Naive B cell (primary cell): ENCODE measurements around the gene GLIPR2. TPM values are rescaled to one million over a fixed set of nuclear protein-coding genes. Genes with fewer than 3 reads are reported as not detected.
"Not testable (repeated sequence)": the region's sequence is repeated elsewhere in the genome, so short reads cannot be mapped to it uniquely, and the experiment has no call there.

Source experiments
- ATAC-seq, 2 donors: fragments of 150-1000 bp; cut with Tn5 transposase; 2 replicates each; pipeline ENCODE4 v1.10.0; 2021; ENCODE audit warnings: low read depth in 2 of 2, mild to moderate bottlenecking in 2 of 2, moderate library complexity in 2 of 2
- DNase-seq: peaks from one replicate; pipeline ENCODE4 v3.0.0; 2022
- H3K27ac Mint-ChIP-seq, 6 donors: one replicate each; pipeline ENCODE4 v1.8.0; 2020 to 2022; ENCODE audit warnings: mild to moderate bottlenecking in 6 of 6, mixed read lengths in 6 of 6, moderate library complexity in 5 of 6, inconsistent platforms in 2 of 6
- H3K27me3 Mint-ChIP-seq, 3 donors: one replicate each; pipeline ENCODE4 v1.8.0; 2021 to 2022; ENCODE audit warnings: mixed read lengths in 3 of 3, mild to moderate bottlenecking in 1 of 3
- H3K36me3 Mint-ChIP-seq, 2 donors: one replicate each; pipeline ENCODE4 v1.8.0; 2020 to 2022; ENCODE audit warnings: mixed read lengths in 2 of 2, inconsistent platforms in 1 of 2, mild to moderate bottlenecking in 1 of 2
- H3K4me1 Mint-ChIP-seq, 3 donors: one replicate each; pipeline ENCODE4 v1.8.0; 2020 to 2022; ENCODE audit warnings: mixed read lengths in 3 of 3, inconsistent platforms in 1 of 3, mild to moderate bottlenecking in 1 of 3, moderate library complexity in 1 of 3
- H3K4me3 Mint-ChIP-seq, 8 donors: one replicate each; pipeline ENCODE4 v1.8.0; 2020 to 2022; ENCODE audit warnings: mild to moderate bottlenecking in 8 of 8, mixed read lengths in 8 of 8, moderate library complexity in 8 of 8, inconsistent platforms in 2 of 8
- H3K9me3 Mint-ChIP-seq, 7 donors: one replicate each; pipeline ENCODE4 v1.8.0; 2020 to 2022; ENCODE audit warnings: mixed read lengths in 7 of 7, mild to moderate bottlenecking in 5 of 7, inconsistent platforms in 2 of 7, moderate library complexity in 1 of 7
- polyA plus RNA-seq, 6 donors: library from polyadenylated mRNA; unstranded; fragments of 300-500 nt; fragmentation: Illumina TruSeq; gene quantifications; one replicate each; pipeline ENCODE4 v1.2.3, GENCODE V29; 2021; ENCODE audit warnings: low read depth in 6 of 6

Gene GLIPR2
- polyA plus RNA-seq, 6 donors from 2014 or later = 32.7 to 49.7 (median 48.2) TPM

DNA sequence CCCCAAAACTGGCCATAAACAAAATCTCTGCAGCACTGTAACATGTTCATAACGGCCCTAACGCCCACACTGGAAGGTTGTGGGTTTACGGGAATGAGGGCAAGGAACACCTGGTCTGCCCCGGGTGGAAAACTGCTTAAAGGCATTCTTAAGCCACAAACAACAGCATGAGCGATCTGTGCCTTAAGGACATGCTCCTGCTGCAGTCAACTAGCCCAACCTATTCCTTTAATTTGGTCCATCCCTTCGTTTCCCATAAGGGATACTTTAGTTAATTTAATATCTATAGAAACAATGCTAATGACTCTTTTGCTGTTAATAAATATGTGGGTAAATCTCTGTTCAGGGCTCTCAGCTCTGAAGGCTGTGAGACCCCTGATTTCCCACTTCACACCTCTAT is 43.7 kb downstream of the GLIPR2 start:
- H3K27ac Mint-ChIP-seq, H3K4me1 Mint-ChIP-seq, ATAC-seq, H3K36me3 Mint-ChIP-seq, H3K9me3 Mint-ChIP-seq, DNase-seq, H3K4me3 Mint-ChIP-seq: not testable (repeated sequence)
- peaks cover 6 to 15% (median 15%) of the 10 kb centered on the region in 3 donors for H3K27me3 Mint-ChIP-seq

DNA sequence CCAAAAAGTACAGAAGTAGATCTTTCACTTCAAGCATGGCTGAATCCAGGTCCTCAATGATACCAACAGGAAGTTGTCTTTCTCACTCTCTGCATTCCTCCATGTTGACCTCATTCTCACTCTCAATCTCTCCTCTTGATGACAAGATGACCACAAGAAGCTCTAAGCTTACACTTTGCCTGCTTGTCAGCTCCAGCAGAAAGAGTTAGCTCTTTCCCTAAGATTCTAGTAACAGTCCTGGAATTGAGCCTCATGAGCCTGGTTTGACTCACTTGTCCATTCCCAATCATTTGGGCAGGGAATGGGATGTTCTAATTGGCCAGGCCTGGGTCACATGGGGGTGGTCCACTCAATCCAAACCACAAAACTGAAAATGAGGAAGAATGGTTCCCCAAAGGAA is 50.9 kb downstream of the GLIPR2 start:
- no peak for DNase-seq
- ATAC-seq = no peak
- no peak overlapping the region for H3K27ac Mint-ChIP-seq
- H3K4me3 Mint-ChIP-seq = peak overlapping the region in 2 of 8 donors; percentile 25 to 37
- peaks cover 17 to 37% (median 21%) of the 10 kb centered on the region in 3 donors for H3K4me1 Mint-ChIP-seq
- H3K36me3 Mint-ChIP-seq = peaks cover 0 to 4% of the 10 kb centered on the region in 2 donors
- peaks cover 0 to 4% (median 0%) of the 10 kb centered on the region in 3 donors for H3K27me3 Mint-ChIP-seq
- H3K9me3 Mint-ChIP-seq = peaks cover 0 to 1% (median 0%) of the 10 kb centered on the region in 7 donors

DNA sequence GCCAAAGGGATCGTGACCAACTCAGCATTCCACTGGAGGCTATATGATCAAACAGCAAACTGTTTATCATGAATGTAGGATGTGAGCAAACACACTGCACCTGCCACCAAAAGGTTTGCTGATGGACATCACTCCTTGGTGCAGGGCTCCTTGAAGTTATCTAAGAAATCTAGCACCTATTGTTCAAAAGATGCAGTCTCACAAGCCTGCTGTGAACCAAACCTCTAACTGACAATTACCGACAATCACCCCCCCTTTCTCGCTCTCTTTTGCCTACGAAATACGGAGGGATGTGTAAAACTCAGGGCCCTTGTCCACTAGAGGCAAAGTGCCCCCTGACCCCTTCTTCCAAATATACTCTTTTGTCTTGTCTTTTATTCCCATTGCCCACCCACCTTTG is 51.7 kb downstream of the GLIPR2 start:
- H3K9me3 Mint-ChIP-seq = peaks cover 0 to 1% (median 0%) of the 10 kb centered on the region in 7 donors
- no peak for DNase-seq
- H3K4me3 Mint-ChIP-seq = peak overlapping the region in 1 of 8 donors; percentile 96
- H3K4me1 Mint-ChIP-seq = peaks cover 24 to 45% (median 27%) of the 10 kb centered on the region in 3 donors
- no peak overlapping the region for H3K27ac Mint-ChIP-seq
- H3K27me3 Mint-ChIP-seq = peaks cover 0 to 4% (median 0%) of the 10 kb centered on the region in 3 donors
- H3K36me3 Mint-ChIP-seq = peaks cover 0 to 4% of the 10 kb centered on the region in 2 donors
- no peak for ATAC-seq

DNA sequence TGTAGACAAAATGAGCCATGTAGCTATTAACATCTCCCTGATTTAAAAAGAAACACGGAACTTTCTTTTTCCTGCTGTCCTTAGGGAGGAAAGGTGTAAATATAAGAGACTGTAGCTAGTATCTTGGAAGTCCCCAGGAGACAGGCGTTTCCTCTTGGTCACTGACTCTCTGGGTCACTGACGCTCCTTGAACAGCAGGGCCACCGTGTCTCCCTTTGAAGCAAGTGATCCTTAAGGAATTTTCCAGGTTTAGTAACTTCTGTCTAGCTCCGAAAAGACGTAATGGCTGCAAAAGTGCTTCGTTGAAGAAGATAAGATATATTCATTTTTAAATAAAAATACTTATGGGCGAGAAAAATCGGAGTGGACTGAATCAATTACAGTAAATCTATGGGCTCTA is 53.4 kb downstream of the GLIPR2 start:
- peak overlapping the region; percentile 51 to 97 (median 96) for H3K4me3 Mint-ChIP-seq
- peak overlapping the region in 5 of 6 donors; percentile 75 to 98 (median 97) for H3K27ac Mint-ChIP-seq
- no peak for ATAC-seq
- H3K4me1 Mint-ChIP-seq = peaks cover 41 to 59% (median 45%) of the 10 kb centered on the region in 3 donors
- peaks cover 0 to 1% (median 0%) of the 10 kb centered on the region in 7 donors for H3K9me3 Mint-ChIP-seq
- peaks cover 0 to 4% (median 0%) of the 10 kb centered on the region in 3 donors for H3K27me3 Mint-ChIP-seq
- DNase-seq = peak; percentile 3
- peaks cover 4 to 14% of the 10 kb centered on the region in 2 donors for H3K36me3 Mint-ChIP-seq

DNA sequence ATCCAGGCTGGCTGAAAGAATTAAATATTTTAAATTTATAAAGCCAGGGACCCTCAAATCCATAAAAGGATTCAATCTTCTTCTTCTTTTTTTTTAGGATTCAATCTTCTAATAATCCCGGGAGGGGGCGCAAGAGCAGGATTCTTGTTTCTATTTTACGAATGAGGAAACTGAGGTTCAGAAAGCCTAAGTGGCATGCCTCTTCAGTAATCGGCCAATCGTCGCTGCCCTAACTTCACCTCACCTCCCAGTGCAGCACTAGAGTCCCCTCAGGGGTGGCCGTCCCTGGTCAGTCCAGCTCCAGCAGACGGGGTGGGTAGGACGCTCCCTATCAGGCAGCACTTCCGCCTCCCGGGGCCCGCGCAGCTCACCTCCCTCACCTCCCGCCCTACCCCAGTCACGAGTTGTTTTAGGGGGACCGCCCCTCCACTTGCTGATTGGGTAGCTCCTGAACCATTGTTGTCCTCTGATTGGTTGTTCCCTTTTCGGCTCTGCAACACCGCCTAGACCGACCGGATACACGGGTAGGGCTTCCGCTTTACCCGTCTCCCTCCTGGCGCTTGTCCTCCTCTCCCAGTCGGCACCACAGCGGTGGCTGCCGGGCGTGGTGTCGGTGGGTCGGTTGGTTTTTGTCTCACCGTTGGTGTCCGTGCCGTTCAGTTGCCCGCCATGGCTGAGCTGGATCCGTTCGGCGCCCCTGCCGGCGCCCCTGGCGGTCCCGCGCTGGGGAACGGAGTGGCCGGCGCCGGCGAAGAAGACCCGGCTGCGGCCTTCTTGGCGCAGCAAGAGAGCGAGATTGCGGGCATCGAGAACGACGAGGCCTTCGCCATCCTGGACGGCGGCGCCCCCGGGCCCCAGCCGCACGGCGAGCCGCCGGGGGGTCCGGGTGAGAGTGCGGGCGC is 54.1 kb downstream of the GLIPR2 start, which contains the start of gene CLTA:
Gene CLTA (plus strand): TSS at position 534 of the 902 bp plus-strand sequence. CDS start 136 bp downstream, at position 670.
- peaks cover 48 to 64% (median 50%) of the 10 kb centered on the region in 3 donors for H3K4me1 Mint-ChIP-seq
- H3K9me3 Mint-ChIP-seq = peaks cover 0 to 1% (median 0%) of the 10 kb centered on the region in 7 donors
- H3K36me3 Mint-ChIP-seq = peaks cover 4 to 18% of the 10 kb centered on the region in 2 donors
- ATAC-seq (peak; percentile 96 to 97), DNase-seq (peak; percentile 97)
- H3K4me3 Mint-ChIP-seq = peak within 1 kb of the TSS; percentile 84 to 97 (median 96)
- H3K27ac Mint-ChIP-seq = peak within 1 kb of the TSS; percentile 92 to 98 (median 97)
- peaks cover 0 to 4% (median 0%) of the 10 kb centered on the region in 3 donors for H3K27me3 Mint-ChIP-seq

DNA sequence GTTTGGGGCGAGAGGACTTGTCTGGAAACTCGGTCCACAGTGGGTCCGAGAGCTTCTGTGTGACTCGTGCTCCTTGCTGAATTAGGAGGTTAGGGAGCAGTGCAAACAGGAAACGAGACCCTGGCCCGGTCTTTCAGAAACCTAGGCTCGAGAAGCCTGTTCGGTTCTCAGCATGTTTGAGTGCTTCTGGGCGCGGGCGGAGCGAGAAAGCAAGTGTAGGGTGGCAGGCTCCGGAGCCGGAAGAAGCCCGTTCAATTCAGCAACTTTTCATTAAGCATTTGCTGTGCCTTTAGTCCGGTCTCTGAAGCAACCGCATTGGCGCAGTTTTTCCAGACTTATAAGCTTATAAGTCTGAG is 54.7 kb downstream of the GLIPR2 start:
- Mint-ChIP-seq H3K4me1 (peaks cover 48 to 65% (median 50%) of the 10 kb centered on the region in 3 donors), H3K36me3 (peaks cover 4 to 18% of the 10 kb centered on the region in 2 donors), H3K4me3 (peak overlapping the region; percentile 84 to 97 (median 96)), H3K27me3 (peaks cover 0 to 4% (median 0%) of the 10 kb centered on the region in 3 donors), H3K27ac (peak overlapping the region; percentile 6 to 98 (median 93)), H3K9me3 (peaks cover 0 to 1% (median 0%) of the 10 kb centered on the region in 7 donors)
- ATAC-seq (peak; percentile 11 to 13), DNase-seq (no peak)

DNA sequence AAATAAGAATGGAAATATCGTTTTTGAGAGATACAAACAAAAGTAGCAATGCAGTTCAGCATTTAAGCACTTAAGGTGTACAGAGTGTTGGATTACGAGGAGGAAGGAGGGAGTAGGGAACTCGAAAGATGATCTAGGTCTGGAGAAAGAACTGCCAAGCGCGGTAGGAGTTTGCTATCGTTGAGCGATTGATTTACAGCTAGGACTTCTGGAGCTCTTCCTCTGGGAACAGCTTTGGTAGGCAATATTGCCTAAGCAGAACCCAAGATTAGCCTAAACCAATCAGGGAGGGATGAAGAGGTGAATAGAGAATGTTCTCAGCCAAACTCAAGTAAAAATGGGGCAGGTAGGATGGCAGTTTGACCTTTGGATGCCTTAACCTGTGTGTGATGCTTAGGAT is 55.2 kb downstream of the GLIPR2 start:
- H3K27ac Mint-ChIP-seq = peak overlapping the region; percentile 6 to 98 (median 93)
- no peak for DNase-seq
- peak overlapping the region; percentile 84 to 97 (median 96) for H3K4me3 Mint-ChIP-seq
- peaks cover 0 to 4% (median 0%) of the 10 kb centered on the region in 3 donors for H3K27me3 Mint-ChIP-seq
- peaks cover 4 to 18% of the 10 kb centered on the region in 2 donors for H3K36me3 Mint-ChIP-seq
- no peak for ATAC-seq
- H3K9me3 Mint-ChIP-seq = peaks cover 0 to 1% (median 0%) of the 10 kb centered on the region in 7 donors
- H3K4me1 Mint-ChIP-seq = peaks cover 48 to 65% (median 50%) of the 10 kb centered on the region in 3 donors

DNA sequence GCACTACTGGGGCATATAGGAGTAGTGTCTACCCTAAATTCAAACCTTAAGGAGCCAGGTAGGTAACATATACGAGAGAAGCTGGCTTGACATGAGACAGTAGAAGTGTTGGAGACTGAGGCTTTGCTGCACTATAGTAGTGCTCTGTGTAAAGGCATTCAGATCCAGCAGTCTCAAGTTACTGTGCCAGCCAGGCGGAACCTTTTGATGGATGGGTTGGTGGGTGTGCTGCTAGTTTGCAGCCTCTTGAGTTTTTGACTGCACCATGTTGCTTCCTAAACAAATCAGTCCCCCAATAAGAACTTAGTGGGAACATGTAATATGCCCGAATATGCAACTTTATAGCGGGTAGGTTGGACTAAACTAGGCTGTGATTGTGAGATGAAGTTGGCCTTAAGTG is 55.7 kb downstream of the GLIPR2 start:
- Mint-ChIP-seq H3K9me3 (peaks cover 0 to 1% (median 0%) of the 10 kb centered on the region in 7 donors), H3K27me3 (peaks cover 0 to 4% (median 0%) of the 10 kb centered on the region in 3 donors), H3K4me3 (peak overlapping the region; percentile 84 to 97 (median 96)), H3K36me3 (peaks cover 4 to 18% of the 10 kb centered on the region in 2 donors), H3K27ac (peak overlapping the region in 2 of 6 donors; percentile 52 to 60), H3K4me1 (peaks cover 48 to 61% (median 49%) of the 10 kb centered on the region in 3 donors)
- DNase-seq (no peak), ATAC-seq (no peak)

DNA sequence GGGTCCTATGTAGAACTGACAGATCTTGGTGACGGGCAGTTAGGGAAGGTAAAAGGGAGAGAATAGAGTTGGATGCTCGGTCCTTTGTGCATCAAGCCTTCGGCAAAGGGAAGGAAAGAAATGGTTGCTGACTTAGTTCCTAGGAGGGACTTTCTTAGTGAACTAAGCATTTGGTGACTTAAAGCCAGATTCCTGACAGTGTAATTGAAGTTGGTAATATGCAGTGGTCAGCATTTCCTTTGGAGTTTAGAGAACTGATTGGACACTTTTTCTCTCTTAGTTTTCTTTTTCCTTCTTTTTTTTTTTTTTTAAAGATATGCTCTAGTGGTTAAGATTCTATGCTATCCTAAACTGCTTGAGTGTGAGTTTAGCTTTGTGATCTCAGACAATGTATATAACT is 56.5 kb downstream of the GLIPR2 start:
- Mint-ChIP-seq H3K9me3 (peaks cover 0 to 1% (median 0%) of the 10 kb centered on the region in 7 donors), H3K27me3 (peaks cover 0 to 4% (median 0%) of the 10 kb centered on the region in 3 donors), H3K27ac (peak overlapping the region in 1 of 6 donors; percentile 71), H3K4me3 (peak overlapping the region in 7 of 8 donors; percentile 56 to 97 (median 96)), H3K4me1 (peaks cover 43 to 53% (median 51%) of the 10 kb centered on the region in 3 donors), H3K36me3 (peaks cover 1 to 18% of the 10 kb centered on the region in 2 donors)
- DNase-seq = no peak
- no peak for ATAC-seq

DNA sequence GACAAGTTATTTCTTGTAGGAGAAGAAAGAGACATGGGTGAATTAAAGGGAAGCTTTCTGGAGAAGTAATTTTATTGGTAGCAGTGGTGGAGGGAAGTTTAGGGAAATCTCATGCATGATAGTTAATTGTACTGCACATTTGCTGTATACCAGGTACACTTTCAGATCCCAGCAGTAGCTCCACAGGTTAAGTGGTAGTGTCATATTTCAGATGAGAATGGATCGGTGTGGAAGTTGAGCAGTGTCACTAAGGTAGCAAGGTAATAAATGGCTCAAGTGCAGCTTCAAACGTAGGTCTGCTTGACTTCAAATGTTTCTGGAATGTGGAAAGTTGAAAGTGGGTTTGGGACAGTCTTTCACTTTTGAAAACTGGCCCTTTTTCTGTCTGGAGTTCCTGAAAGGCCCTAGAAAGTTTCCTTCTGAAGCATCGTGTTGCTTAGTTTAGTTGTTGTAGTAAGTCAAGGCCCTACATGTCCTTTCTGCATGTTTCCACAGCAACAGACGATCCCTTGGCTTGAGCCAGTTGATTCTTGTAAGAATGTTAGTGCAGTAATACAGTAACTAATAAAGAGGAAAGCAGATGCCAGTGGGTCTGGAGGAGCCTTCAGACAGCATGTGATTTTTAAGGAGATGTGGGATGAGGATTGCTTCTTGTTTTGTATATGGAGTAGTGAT is 57.9 kb downstream of the GLIPR2 start:
- Mint-ChIP-seq H3K27ac (peak overlapping the region in 3 of 6 donors; percentile 37 to 71 (median 60)), H3K36me3 (peaks cover 0 to 18% of the 10 kb centered on the region in 2 donors), H3K9me3 (no peaks in the 10 kb centered on the region), H3K4me3 (peak overlapping the region in 2 of 8 donors; percentile 52 to 69), H3K4me1 (peaks cover 42 to 51% (median 46%) of the 10 kb centered on the region in 3 donors), H3K27me3 (no peaks in the 10 kb centered on the region)
- DNase-seq (no peak), ATAC-seq (no peak)

DNA sequence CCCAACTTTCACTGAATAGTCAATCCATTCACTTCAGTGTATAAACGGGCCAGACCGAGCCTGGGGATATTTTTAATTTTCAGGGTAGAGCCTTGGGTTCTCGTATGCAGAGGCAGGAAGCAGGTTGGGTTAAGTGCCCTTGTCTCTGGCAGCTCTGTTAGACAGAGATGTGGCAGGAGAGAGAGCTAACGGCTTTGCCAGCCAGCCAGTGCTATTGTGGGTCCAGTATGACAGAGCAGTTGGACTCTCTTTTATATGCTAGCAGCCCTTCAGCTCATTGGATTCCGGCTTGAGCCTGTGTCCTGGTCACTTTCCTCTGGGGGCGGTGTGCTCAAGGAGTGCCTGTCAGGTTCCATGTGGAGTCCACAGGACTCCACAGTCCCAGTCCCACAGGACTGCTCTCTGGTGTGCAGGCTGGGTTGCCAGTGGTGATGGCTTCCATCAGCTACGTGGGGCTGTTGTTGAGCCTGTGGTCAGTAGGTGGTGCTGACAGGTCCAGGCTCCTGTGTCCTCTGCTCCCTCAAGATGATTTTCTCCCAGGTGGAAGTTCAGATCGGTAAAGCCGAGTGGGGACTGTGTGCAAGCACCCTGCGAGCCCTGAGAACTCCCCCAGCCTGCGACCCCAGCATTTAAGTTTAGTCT is 68.5 kb downstream of the GLIPR2 start:
- peaks cover 0 to 35% of the 10 kb centered on the region in 2 donors for H3K36me3 Mint-ChIP-seq
- peaks cover 3 to 23% (median 20%) of the 10 kb centered on the region in 3 donors for H3K4me1 Mint-ChIP-seq
- H3K27me3 Mint-ChIP-seq = no peaks in the 10 kb centered on the region
- H3K4me3 Mint-ChIP-seq = no peak overlapping the region
- ATAC-seq = no peak
- DNase-seq = no peak
- H3K27ac Mint-ChIP-seq = peak overlapping the region in 2 of 6 donors; percentile 18 to 47
- H3K9me3 Mint-ChIP-seq = no peaks in the 10 kb centered on the region

DNA sequence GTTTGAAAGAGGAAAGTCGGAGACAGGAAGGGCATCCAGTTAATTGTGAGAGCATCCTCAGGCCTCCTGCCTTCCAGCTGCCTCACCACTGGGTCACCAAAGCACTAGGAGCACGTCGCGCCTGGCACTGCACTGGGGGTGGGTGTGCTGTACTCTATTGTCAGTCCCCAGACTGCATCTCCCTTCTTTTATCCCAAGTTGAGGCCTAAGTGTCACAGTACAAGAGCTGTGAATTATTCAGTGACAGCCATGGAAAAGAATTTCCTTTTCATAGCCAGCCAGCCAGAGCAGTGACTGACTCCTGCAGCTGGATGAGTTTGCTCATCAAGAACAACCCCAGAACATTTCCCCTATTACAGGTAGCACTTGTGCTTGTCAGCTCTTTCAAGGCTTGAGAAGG is 70.5 kb downstream of the GLIPR2 start:
- no peak for ATAC-seq
- Mint-ChIP-seq H3K27me3 (no peaks in the 10 kb centered on the region), H3K27ac (peak overlapping the region in 1 of 6 donors; percentile 62), H3K36me3 (peaks cover 0 to 23% of the 10 kb centered on the region in 2 donors), H3K4me3 (no peak overlapping the region), H3K9me3 (no peaks in the 10 kb centered on the region), H3K4me1 (peaks cover 3 to 31% (median 23%) of the 10 kb centered on the region in 3 donors)
- DNase-seq = no peak
